ENCODE measurements around the gene ESPN. TPM values are rescaled to one million over a fixed set of nuclear protein-coding genes. Genes with fewer than 3 reads are reported as not detected.
A peak's percentile ranks its signal among the peaks of the same experiment; 100 is the strongest.

ESPN gene
- total RNA-seq, 1 experiment from 2014 or later: 53.1 TPM

- no peak overlapping the region for H3T11ph ChIP-seq (ENCODE audit: low read length)
- H2BK5ac ChIP-seq (ENCODE audit: insufficient read length, low read length): no peak overlapping the region
- H4K91ac ChIP-seq (ENCODE audit: insufficient read length, low read depth, low read length): no peak overlapping the region
- H2AK5ac ChIP-seq (ENCODE audit: insufficient read length, low read length): no peak overlapping the region
- H3K4me3 Mint-ChIP-seq: no peak overlapping the region
- no peak for DNase-seq
- no peak overlapping the region for H2BK120ac ChIP-seq (ENCODE audit: low read depth, low read length, poor library complexity, severe bottlenecking)
- peaks cover 40% of the 10 kb centered on the region for H3K27me3 Mint-ChIP-seq (ENCODE audit: low read depth)
- peaks cover under 1% of the 10 kb centered on the region for H3K23me2 ChIP-seq (ENCODE audit: insufficient read length, low read depth, low read length, poor library complexity, severe bottlenecking)
- peaks cover under 1% of the 10 kb centered on the region in 2 experiments for H3K4me1 Mint-ChIP-seq
- H3K27ac Mint-ChIP-seq: peak overlapping the region in 1 of 3 experiments; percentile 15; a peak in 1 of 7 replicates
- no peak overlapping the region for H2BK15ac ChIP-seq (ENCODE audit: low read depth, low read length)
- no peak overlapping the region for H3K56ac ChIP-seq (ENCODE audit: insufficient read length, low read depth, low read length)
- H3K14ac ChIP-seq (ENCODE audit: insufficient read depth, low read length): no peak overlapping the region
- no peaks in the 10 kb centered on the region for H4K20me1 ChIP-seq (ENCODE audit: control insufficient read depth, insufficient read depth, insufficient read length)
- H2AFZ ChIP-seq (ENCODE audit: low read length): no peak overlapping the region
- no CpG with 5 or more reads among the region's 3 CpGs for WGBS (ENCODE audit: extremely low coverage, insufficient read length, low lambda C conversion rate)
- peaks cover 0 to 4% (median 2%) of the 10 kb centered on the region in 3 experiments; a peak in 2 of 7 replicates for H3K36me3 Mint-ChIP-seq (ENCODE audit: insufficient read depth in 1 of 3, low read depth in 3 of 3)
- H4K8ac ChIP-seq (replicated peaks; ENCODE audit: insufficient read length, low read depth, low read length): no peak overlapping the region
- no peaks in the 10 kb centered on the region for H3K79me1 ChIP-seq (ENCODE audit: insufficient read depth, low read depth, low read length, poor library complexity, severe bottlenecking)
- no peaks in the 10 kb centered on the region for H3K4me1 ChIP-seq (ENCODE audit: insufficient read depth, low read length)
- TF ChIP-seq CTCF (conservative IDR thresholded peaks at IDR 0.05): no peak
- no peak overlapping the region for H3K4me2 ChIP-seq (ENCODE audit: insufficient read depth, insufficient read length, low read length)
- no peaks in the 10 kb centered on the region; the same call in 1 of the 2 replicates for H3K79me2 ChIP-seq (ENCODE audit: insufficient read depth, low read length)
- no peaks in the 10 kb centered on the region for H3K9me3 ChIP-seq (ENCODE audit: control insufficient read depth, low read depth, low read length)
- H2BK20ac ChIP-seq (ENCODE audit: low read depth, low read length, poor library complexity, severe bottlenecking): no peak overlapping the region
- H3K4ac ChIP-seq (ENCODE audit: low read depth, low read length): no peak overlapping the region
- no peak overlapping the region for H4K5ac ChIP-seq (ENCODE audit: insufficient read length, low read depth, low read length)
- no peak overlapping the region for H3K18ac ChIP-seq (ENCODE audit: insufficient read length, low read depth, low read length)
- H3K9me3 Mint-ChIP-seq: no peaks in the 10 kb centered on the region
- no peak overlapping the region for H3K23ac ChIP-seq (ENCODE audit: insufficient read length, low read depth, low read length)
- H2BK12ac ChIP-seq (ENCODE audit: insufficient read length, low read depth, low read length): no peak overlapping the region
- H3K27ac ChIP-seq (ENCODE audit: insufficient read length, low read depth, low read length): no peak overlapping the region
- H3K27me3 ChIP-seq (ENCODE audit: insufficient read depth, low read length): no peaks in the 10 kb centered on the region
- no peak overlapping the region for H3K9ac ChIP-seq (ENCODE audit: extremely low read depth, insufficient read length, low read length)
Observed at GRCh38 chr1:6399294-6399693, 25.3 kb upstream of the ESPN start.
